ENCODE results near the gene FGFBP2. TPM values are rescaled to one million over a fixed set of nuclear protein-coding genes. Genes with fewer than 3 reads are reported as not detected.

Gene FGFBP2
- total and polyA plus RNA-seq, 2 experiments from 2014 or later = not detected

DNA sequence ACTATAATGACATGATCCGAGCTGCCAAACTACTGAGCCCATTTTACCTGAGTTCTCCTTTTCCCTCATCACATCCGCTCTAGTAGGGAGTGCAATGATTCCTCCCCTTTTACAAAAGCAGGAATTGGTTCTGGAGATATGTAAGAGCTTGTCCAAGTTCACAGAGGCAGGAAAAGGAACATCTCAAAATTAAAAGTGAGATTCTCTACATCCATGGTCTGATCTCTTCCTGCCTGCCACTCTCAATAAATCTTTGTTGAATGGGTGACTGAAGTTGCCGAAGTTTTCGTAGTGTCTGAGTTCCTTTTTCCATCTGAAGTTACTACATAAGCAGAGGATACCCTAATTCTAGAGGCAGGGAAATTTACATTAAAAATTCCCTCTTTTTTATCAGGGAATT is 24.3 kb downstream of the FGFBP2 start, which contains the start of gene FGFBP1:
Gene FGFBP1 (minus strand): TSS at position 101 of the 400 bp plus-strand sequence. CDS start 2,108 bp downstream, outside the sequence.
- no peak for DNase-seq
- Histone ChIP-seq H3K9me3 (ENCODE audit: low read depth) (no peaks in the 10 kb centered on the region), H3K9ac (no peak within 1 kb of the TSS), H3F3A (ENCODE audit: insufficient read depth) (no peaks in the 10 kb centered on the region), H2AFZ (no peak within 1 kb of the TSS), H3K27me3 (replicated peaks; ENCODE audit: insufficient read depth) (0 out of 2 replicates have a peak, but pooled peaks cover 14% of the 10 kb centered on the region), H3K79me2 (ENCODE audit: insufficient read depth) (no peaks in the 10 kb centered on the region), H3K9me2 (ENCODE audit: insufficient read depth) (no peaks in the 10 kb centered on the region), H3K36me3 (ENCODE audit: low read depth) (no peaks in the 10 kb centered on the region), H3K4me3 (no peak within 1 kb of the TSS), H4K20me1 (ENCODE audit: insufficient read depth) (no peaks in the 10 kb centered on the region), H3K4me2 (ENCODE audit: unreplicated experiment) (no peak within 1 kb of the TSS), H3K27ac (no peak within 1 kb of the TSS), H3K4me1 (ENCODE audit: insufficient read depth) (no peaks in the 10 kb centered on the region)
- WGBS, 2 experiments (ENCODE audit: low coverage in 1 of 2, low lambda C conversion rate in 2 of 2, missing lambda C conversion rate in 2 of 2) = 77 to 80% methylated on average over 4 of the region's 4 CpGs
- no peak for TF ChIP-seq EZH2 (IDR thresholded peaks at IDR 0.05; ENCODE audit: insufficient read depth, poor library complexity, severe bottlenecking)
- no peak for TF ChIP-seq EZH2phosphoT487 (IDR thresholded peaks at IDR 0.05; ENCODE audit: insufficient read depth, low read depth)
- in situ Hi-C loops (cut with MboI) = no loop called here

- H3K36me3 ChIP-seq (ENCODE audit: low read depth) = no peaks in the 10 kb centered on the region
- H2AFZ ChIP-seq = no peak overlapping the region
- H3F3A ChIP-seq (ENCODE audit: insufficient read depth) = no peaks in the 10 kb centered on the region
- H3K4me2 ChIP-seq (ENCODE audit: unreplicated experiment) = no peak overlapping the region
- 0 out of 2 replicates have a peak, but pooled peaks cover 14% of the 10 kb centered on the region for H3K27me3 ChIP-seq (replicated peaks; ENCODE audit: insufficient read depth)
- no peak overlapping the region for H3K27ac ChIP-seq
- no peaks in the 10 kb centered on the region for H3K9me2 ChIP-seq (ENCODE audit: insufficient read depth)
- DNase-seq = peak; percentile 15
- no peak overlapping the region for H3K9ac ChIP-seq
- no peaks in the 10 kb centered on the region for H3K4me1 ChIP-seq (ENCODE audit: insufficient read depth)
- H4K20me1 ChIP-seq (ENCODE audit: insufficient read depth) = no peaks in the 10 kb centered on the region
- 31 to 34% methylated on average over 8 of the region's 8 CpGs for WGBS, 2 experiments (ENCODE audit: low coverage in 1 of 2, low lambda C conversion rate in 2 of 2, missing lambda C conversion rate in 2 of 2)
- no peak for TF ChIP-seq EZH2phosphoT487 (IDR thresholded peaks at IDR 0.05; ENCODE audit: insufficient read depth, low read depth)
- no peak for TF ChIP-seq EZH2 (IDR thresholded peaks at IDR 0.05; ENCODE audit: insufficient read depth, poor library complexity, severe bottlenecking)
- no peak overlapping the region for H3K4me3 ChIP-seq
- no peaks in the 10 kb centered on the region for H3K79me2 ChIP-seq (ENCODE audit: insufficient read depth)
- in situ Hi-C loops (cut with MboI) = no loop called here
- no peaks in the 10 kb centered on the region for H3K9me3 ChIP-seq (ENCODE audit: low read depth)
Measured at GRCh38 chr4:15938182-15938581, 24.8 kb downstream of the FGFBP2 start.

GRCh38 chr4:15936495-15936894 is 26.5 kb downstream of the FGFBP2 start:
- DNase-seq = no peak
- Histone ChIP-seq H3K9ac (no peak overlapping the region), H3K9me2 (ENCODE audit: insufficient read depth) (no peaks in the 10 kb centered on the region), H3K4me1 (ENCODE audit: insufficient read depth) (no peaks in the 10 kb centered on the region), H3F3A (ENCODE audit: insufficient read depth) (no peaks in the 10 kb centered on the region), H3K27ac (no peak overlapping the region), H3K36me3 (ENCODE audit: low read depth) (no peaks in the 10 kb centered on the region), H2AFZ (no peak overlapping the region), H3K79me2 (ENCODE audit: insufficient read depth) (no peaks in the 10 kb centered on the region), H3K9me3 (ENCODE audit: low read depth) (no peaks in the 10 kb centered on the region), H4K20me1 (ENCODE audit: insufficient read depth) (no peaks in the 10 kb centered on the region), H3K4me3 (no peak overlapping the region), H3K27me3 (replicated peaks; ENCODE audit: insufficient read depth) (0 out of 2 replicates have a peak, but pooled peaks cover 14% of the 10 kb centered on the region), H3K4me2 (ENCODE audit: unreplicated experiment) (no peak overlapping the region)
- no peak for TF ChIP-seq EZH2 (IDR thresholded peaks at IDR 0.05; ENCODE audit: insufficient read depth, poor library complexity, severe bottlenecking)
- no peak for TF ChIP-seq EZH2phosphoT487 (IDR thresholded peaks at IDR 0.05; ENCODE audit: insufficient read depth, low read depth)
- in situ Hi-C loops (cut with MboI) = no loop called here
- WGBS, 2 experiments (ENCODE audit: low coverage in 1 of 2, low lambda C conversion rate in 2 of 2, missing lambda C conversion rate in 2 of 2) = 59 to 70% methylated on average over 4 of the region's 4 CpGs

DNA sequence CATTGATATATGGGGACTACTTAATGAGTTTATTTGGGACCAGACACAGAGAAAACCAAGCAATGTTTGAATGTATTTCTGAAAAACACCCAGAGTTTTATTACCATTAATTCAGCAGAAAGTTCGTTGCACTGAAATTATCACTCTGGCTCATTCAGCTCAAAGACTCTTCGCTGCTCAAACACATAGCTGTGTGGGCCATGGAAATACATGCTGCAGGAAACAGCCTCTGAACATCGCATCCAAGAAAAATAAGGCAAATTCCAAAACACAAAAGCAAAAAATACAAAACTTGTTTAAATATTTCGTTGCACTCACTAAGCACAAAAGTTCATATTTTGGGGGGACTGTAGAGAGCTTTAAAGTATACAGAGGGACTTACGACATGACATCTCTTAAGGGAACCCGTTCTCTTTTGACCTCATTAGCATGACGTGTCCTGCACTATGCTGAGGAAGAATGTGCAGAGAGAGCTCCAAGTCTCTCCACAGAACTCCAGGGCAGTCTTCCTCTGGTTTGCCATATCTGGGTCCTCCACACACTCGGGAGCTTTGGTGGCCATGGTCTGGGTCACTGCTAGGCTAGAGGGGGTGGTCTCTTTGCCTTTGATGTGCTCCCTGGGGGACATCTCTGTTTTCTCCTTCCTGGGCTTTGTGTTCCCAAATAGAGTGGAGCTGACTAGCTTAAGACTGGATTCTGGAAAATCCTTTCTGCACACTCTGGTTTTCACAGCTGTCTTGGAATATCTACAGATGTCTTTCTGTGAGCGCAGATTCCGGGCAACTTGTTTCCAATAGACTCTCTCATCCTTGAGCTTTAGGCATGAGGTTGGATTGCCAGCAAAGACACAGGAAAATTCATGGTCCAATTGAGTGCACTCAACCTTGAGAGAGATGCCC is 27.2 kb downstream of the FGFBP2 start:
- DNase-seq = no peak
- no peak overlapping the region for H3K4me3 ChIP-seq
- peaks cover 14% of the 10 kb centered on the region; the same call in 1 of the 2 replicates for H3K27me3 ChIP-seq (replicated peaks; ENCODE audit: insufficient read depth)
- 58 to 65% methylated on average over 10 of the region's 10 CpGs for WGBS, 2 experiments (ENCODE audit: low coverage in 1 of 2, low lambda C conversion rate in 2 of 2, missing lambda C conversion rate in 2 of 2)
- H3K9me3 ChIP-seq (ENCODE audit: low read depth) = no peaks in the 10 kb centered on the region
- no peaks in the 10 kb centered on the region for H3K9me2 ChIP-seq (ENCODE audit: insufficient read depth)
- H3F3A ChIP-seq (ENCODE audit: insufficient read depth) = no peaks in the 10 kb centered on the region
- H3K4me1 ChIP-seq (ENCODE audit: insufficient read depth) = no peaks in the 10 kb centered on the region
- H2AFZ ChIP-seq = no peak overlapping the region
- H3K27ac ChIP-seq = no peak overlapping the region
- H3K9ac ChIP-seq = no peak overlapping the region
- no peaks in the 10 kb centered on the region for H3K79me2 ChIP-seq (ENCODE audit: insufficient read depth)
- no peak overlapping the region for H3K4me2 ChIP-seq (ENCODE audit: unreplicated experiment)
- TF ChIP-seq EZH2 (IDR thresholded peaks at IDR 0.05; ENCODE audit: insufficient read depth, poor library complexity, severe bottlenecking) = no peak
- no peak for TF ChIP-seq EZH2phosphoT487 (IDR thresholded peaks at IDR 0.05; ENCODE audit: insufficient read depth, low read depth)
- H3K36me3 ChIP-seq (ENCODE audit: low read depth) = no peaks in the 10 kb centered on the region
- H4K20me1 ChIP-seq (ENCODE audit: insufficient read depth) = no peaks in the 10 kb centered on the region
- in situ Hi-C loops (cut with MboI) = no loop called here

Data from GM23248 (cell line).